Measurements from ENCODE around the gene SOWAHB.
A peak's percentile ranks its signal among the peaks of the same experiment; 100 is the strongest.

Gene SOWAHB

DNA sequence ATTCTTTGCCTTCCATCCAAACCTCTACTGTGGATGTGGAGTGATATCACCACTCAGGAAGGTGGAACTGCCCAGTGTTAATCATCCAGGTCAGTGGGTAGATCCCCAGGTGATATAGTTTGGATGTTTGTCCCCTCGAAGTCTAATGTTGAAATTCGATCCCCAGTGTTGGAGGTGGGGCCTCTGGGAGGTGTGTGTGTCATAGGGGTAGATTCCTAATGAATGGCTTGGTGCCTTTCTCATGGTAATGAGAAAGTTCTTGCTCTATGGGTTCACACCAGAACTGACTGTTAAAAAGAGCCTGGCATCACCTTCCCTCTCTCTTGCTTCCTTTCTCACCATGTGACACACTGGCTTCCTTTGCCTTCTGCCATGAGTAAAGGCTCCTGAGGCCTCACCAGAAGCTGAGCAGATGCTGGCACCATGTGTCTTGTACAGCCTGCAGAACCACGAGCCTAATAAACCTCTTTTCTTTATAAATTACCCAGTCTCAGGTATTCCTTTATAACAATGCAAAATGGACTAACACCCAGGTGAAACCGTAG, 6.8 kb upstream of the SOWAHB start:
- Mint-ChIP-seq H3K27ac (no peak overlapping the region), H3K4me3 (no peak overlapping the region), H3K36me3 (no peaks in the 10 kb centered on the region), H3K27me3 (peaks cover 5% of the 10 kb centered on the region), H3K9me3 (no peaks in the 10 kb centered on the region), H3K4me1 (no peaks in the 10 kb centered on the region)
- ATAC-seq (ENCODE audit: low read depth) (no peak), DNase-seq (ENCODE audit: low spot score in 2 of 2) (no peak)

DNA sequence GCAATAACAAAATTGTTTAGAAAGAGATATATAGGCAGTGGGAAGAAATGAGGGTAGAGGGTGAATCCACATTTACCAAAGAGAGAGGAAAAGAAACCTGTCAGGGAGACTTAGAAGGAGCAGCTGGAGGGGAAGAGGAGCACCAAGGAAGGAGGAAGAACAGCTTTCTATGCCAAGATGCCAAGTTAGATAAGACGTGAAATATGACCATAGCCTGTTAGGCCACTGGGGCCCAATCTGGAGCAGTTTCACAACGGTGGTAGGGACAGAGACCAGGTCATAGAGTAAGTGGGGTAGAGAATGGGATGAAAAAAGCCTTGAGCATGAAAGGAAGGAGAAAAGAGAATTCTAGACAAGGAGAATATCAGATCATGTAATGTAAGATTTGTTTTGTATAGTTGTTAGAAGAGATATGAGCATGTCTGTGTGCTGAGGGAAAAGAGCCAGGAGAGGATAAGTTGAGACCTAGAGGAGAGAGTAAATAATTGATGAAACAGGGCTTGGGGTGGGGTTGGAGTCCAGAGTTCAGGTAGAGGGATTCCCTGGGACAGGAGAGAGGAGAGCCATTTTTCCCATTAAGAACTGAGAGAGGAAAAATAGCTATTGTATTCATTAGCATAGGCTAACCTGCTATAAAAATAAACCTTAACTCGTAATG, 4.4 kb upstream of the SOWAHB start:
- no peak overlapping the region for H3K27ac Mint-ChIP-seq
- peaks cover 9% of the 10 kb centered on the region for H3K27me3 Mint-ChIP-seq
- H3K9me3 Mint-ChIP-seq: no peaks in the 10 kb centered on the region
- peaks cover 5% of the 10 kb centered on the region for H3K4me1 Mint-ChIP-seq
- H3K4me3 Mint-ChIP-seq: no peak overlapping the region
- no peaks in the 10 kb centered on the region for H3K36me3 Mint-ChIP-seq
- ATAC-seq (ENCODE audit: low read depth) (no peak), DNase-seq (ENCODE audit: low spot score in 2 of 2) (no peak)

- H3K36me3 Mint-ChIP-seq: no peaks in the 10 kb centered on the region
- H3K27me3 Mint-ChIP-seq: peaks cover 15% of the 10 kb centered on the region
- ATAC-seq (ENCODE audit: low read depth): no peak
- H3K27ac Mint-ChIP-seq: no peak overlapping the region
- peaks cover 5% of the 10 kb centered on the region for H3K4me1 Mint-ChIP-seq
- no peaks in the 10 kb centered on the region for H3K9me3 Mint-ChIP-seq
- H3K4me3 Mint-ChIP-seq: peak overlapping the region; percentile 12
- DNase-seq (ENCODE audit: low spot score in 2 of 2): no peak
These were observed 1.2 kb upstream of the SOWAHB start for GRCh38 chr4:76898949-76899645.

GRCh38 chr4:76898385-76898692, 395 bp upstream of the SOWAHB start:
- Mint-ChIP-seq H3K27me3 (peaks cover 15% of the 10 kb centered on the region), H3K27ac (no peak overlapping the region)
- no peak for ATAC-seq (ENCODE audit: low read depth)

GRCh38 chr4:76896614-76897535, 1.1 kb downstream of the SOWAHB start:
- ATAC-seq (ENCODE audit: low read depth): peak; percentile 59
- peaks cover 18% of the 10 kb centered on the region for H3K27me3 Mint-ChIP-seq
- H3K36me3 Mint-ChIP-seq: no peaks in the 10 kb centered on the region
- H3K9me3 Mint-ChIP-seq: no peaks in the 10 kb centered on the region
- peaks cover 5% of the 10 kb centered on the region for H3K4me1 Mint-ChIP-seq
- H3K27ac Mint-ChIP-seq: no peak overlapping the region
- H3K4me3 Mint-ChIP-seq: no peak overlapping the region
- peak in 1 of 2 donors; percentile 12 for DNase-seq (ENCODE audit: low spot score in 2 of 2)

More at GRCh38 chr4:76898385-76898692, 395 bp upstream of the SOWAHB start:
- Mint-ChIP-seq H3K9me3 (no peaks in the 10 kb centered on the region), H3K36me3 (no peaks in the 10 kb centered on the region), H3K4me1 (peaks cover 5% of the 10 kb centered on the region), H3K4me3 (peak overlapping the region; percentile 46)
- no peak for DNase-seq (ENCODE audit: low spot score in 2 of 2)

DNA sequence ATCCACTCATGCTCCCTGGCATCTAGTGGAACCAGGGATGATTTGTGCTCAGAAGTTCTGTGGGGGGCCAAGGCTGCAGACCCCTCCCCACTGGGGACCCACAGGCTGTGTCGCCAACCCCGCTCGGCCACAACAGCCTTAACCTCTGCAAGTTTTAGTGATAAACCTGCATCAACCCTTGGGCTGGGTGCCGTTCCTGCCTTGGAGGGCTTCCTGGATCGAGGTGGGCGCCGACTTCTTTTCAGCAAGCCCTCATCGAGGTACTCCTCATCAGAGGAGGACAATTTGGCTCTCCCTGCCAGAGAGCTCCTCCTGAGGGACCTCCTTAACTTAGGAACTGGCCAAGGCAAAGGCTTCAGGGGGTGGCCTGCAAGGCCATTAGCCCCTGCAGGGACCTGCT, 1.9 kb downstream of the SOWAHB start:
- peaks cover 21% of the 10 kb centered on the region for H3K27me3 Mint-ChIP-seq

DNA sequence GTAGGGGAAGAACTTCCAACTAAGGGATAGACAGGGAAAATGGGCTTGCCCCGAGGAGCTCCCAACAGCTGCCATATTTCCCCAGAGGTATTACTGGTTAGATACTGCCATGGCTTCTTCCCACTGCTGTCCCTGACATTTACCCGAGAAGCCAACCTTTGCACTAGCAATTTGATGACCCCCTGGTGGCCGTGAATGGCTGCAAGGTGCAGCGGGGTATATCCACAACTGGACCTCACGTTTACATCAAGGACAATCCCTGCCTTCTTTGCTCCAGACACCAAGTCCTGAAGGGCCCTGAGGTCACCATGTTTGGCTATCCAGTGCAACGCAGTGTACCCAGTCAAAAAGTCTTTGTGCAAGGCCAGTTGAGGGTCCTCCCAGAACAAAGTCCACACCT, 2.3 kb downstream of the SOWAHB start:
- H3K27ac Mint-ChIP-seq: no peak overlapping the region
- H3K4me1 Mint-ChIP-seq: peaks cover 5% of the 10 kb centered on the region
- H3K27me3 Mint-ChIP-seq: peaks cover 23% of the 10 kb centered on the region
- no peak for ATAC-seq (ENCODE audit: low read depth)
- no peak overlapping the region for H3K4me3 Mint-ChIP-seq
- H3K9me3 Mint-ChIP-seq: no peaks in the 10 kb centered on the region
- no peaks in the 10 kb centered on the region for H3K36me3 Mint-ChIP-seq
- DNase-seq (ENCODE audit: low spot score in 2 of 2): no peak

More for the DNA sequence above, 1.9 kb downstream of the SOWAHB start:
- ATAC-seq (ENCODE audit: low read depth) (no peak), DNase-seq (ENCODE audit: low spot score in 2 of 2) (no peak)
- Mint-ChIP-seq H3K4me1 (peaks cover 5% of the 10 kb centered on the region), H3K36me3 (no peaks in the 10 kb centered on the region), H3K4me3 (no peak overlapping the region), H3K9me3 (no peaks in the 10 kb centered on the region), H3K27ac (no peak overlapping the region)

- H3K9me3 Mint-ChIP-seq: no peaks in the 10 kb centered on the region
- no peak for ATAC-seq (ENCODE audit: low read depth)
- H3K4me1 Mint-ChIP-seq: peaks cover 5% of the 10 kb centered on the region
- DNase-seq (ENCODE audit: low spot score in 2 of 2): no peak
- peaks cover 20% of the 10 kb centered on the region for H3K27me3 Mint-ChIP-seq
- H3K4me3 Mint-ChIP-seq: no peak overlapping the region
- H3K27ac Mint-ChIP-seq: no peak overlapping the region
- no peaks in the 10 kb centered on the region for H3K36me3 Mint-ChIP-seq
These were observed 3.2 kb downstream of the SOWAHB start for GRCh38 chr4:76894537-76895255.

DNA sequence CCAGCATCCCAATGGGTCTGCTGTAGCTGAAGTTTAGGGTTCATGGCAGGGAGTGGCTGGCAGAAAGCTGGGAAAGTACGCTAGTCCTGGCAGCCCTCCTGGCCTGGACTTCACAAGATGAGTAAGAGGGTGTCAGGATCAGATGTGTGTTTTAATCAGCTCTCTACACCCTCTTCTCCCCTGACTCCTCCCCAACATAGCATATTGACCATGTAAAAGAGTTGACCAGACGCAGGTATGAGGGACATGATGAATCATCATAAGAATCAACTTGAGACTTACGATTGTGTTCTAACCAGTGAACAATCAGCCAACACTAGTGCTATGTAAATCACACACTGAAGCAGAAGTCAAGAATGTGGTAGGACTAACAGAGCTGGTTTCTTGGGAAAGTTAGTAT, 5.3 kb downstream of the SOWAHB start:
- Mint-ChIP-seq H3K27me3 (peaks cover 14% of the 10 kb centered on the region), H3K27ac (no peak overlapping the region), H3K4me3 (no peak overlapping the region), H3K4me1 (no peaks in the 10 kb centered on the region), H3K36me3 (no peaks in the 10 kb centered on the region), H3K9me3 (no peaks in the 10 kb centered on the region)
- ATAC-seq (ENCODE audit: low read depth): no peak
- DNase-seq (ENCODE audit: low spot score in 2 of 2): no peak

DNA sequence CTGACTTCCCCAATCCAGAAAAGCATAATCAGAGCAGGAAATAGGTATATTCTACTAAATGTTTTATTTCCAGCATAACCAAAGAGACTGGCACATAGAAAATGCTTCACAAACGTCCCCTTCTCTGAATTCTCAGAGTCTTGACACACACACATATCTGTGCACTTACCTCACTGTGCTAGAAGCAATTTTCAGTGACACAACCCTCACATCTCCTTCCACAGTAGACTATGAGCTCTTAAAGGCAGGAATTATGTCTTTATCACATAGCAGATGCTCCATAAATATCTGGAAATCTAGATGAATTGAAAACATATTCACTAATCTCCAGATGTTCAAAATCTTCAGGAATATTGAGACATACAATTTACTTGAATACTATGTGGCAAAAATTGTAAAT, 5.9 kb downstream of the SOWAHB start:
- ATAC-seq (ENCODE audit: low read depth): no peak
- H3K9me3 Mint-ChIP-seq: no peaks in the 10 kb centered on the region
- peaks cover 18% of the 10 kb centered on the region for H3K27me3 Mint-ChIP-seq
- H3K4me3 Mint-ChIP-seq: no peak overlapping the region
- no peaks in the 10 kb centered on the region for H3K36me3 Mint-ChIP-seq
- DNase-seq (ENCODE audit: low spot score in 2 of 2): no peak
- H3K27ac Mint-ChIP-seq: no peak overlapping the region
- H3K4me1 Mint-ChIP-seq: no peaks in the 10 kb centered on the region

- DNase-seq (ENCODE audit: low spot score in 2 of 2) (no peak), ATAC-seq (ENCODE audit: low read depth) (no peak)
- Mint-ChIP-seq H3K27ac (no peak overlapping the region), H3K4me1 (no peaks in the 10 kb centered on the region), H3K36me3 (no peaks in the 10 kb centered on the region), H3K4me3 (no peak overlapping the region), H3K9me3 (no peaks in the 10 kb centered on the region), H3K27me3 (peaks cover 10% of the 10 kb centered on the region)
These were observed 11.0 kb downstream of the SOWAHB start for GRCh38 chr4:76886848-76887441.

DNA sequence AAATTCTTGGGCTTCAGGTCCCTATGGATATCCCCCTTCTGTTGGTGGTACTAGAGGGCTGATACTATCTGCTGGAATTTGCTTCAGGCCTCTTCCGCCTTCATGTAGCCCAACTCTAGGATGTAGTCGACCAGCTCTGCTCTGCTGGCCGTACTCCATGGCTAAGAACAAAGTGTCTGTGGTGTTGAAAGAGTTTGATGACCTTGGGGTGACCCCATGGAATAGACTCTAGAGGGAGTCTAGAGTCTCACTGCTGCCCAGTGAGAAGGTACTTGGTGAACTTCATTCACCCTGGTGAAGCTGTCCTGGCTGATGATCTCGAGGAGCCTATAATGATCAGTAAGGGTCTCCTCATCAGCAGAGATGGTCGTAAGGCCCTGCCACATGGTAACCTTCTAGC, 11.7 kb downstream of the SOWAHB start:
- no peak for DNase-seq (ENCODE audit: low spot score in 2 of 2)
- H3K36me3 Mint-ChIP-seq: no peaks in the 10 kb centered on the region
- H3K27ac Mint-ChIP-seq: no peak overlapping the region
- ATAC-seq (ENCODE audit: low read depth): no peak
- H3K4me1 Mint-ChIP-seq: no peaks in the 10 kb centered on the region
- H3K4me3 Mint-ChIP-seq: no peak overlapping the region
- no peaks in the 10 kb centered on the region for H3K9me3 Mint-ChIP-seq
- H3K27me3 Mint-ChIP-seq: peaks cover 8% of the 10 kb centered on the region

DNA sequence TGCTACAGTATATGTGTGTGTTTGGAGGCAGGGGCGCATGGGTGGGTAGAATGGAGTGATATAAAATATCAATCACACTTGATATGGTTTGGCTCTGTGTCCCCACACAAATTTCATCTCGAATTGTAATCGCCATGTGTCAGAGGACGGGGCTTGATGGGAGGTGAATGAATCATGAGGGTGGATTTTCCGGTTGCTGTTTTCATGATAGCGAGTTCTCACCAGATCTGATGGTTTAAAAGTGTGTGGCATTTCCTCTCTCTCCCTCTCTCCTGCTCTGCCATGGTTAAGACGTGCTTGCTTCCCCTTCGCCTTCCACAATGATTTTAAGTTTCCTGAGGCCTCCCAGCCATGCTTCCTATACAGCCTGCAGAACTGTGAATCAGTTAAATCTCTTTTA, 14.8 kb downstream of the SOWAHB start:
- DNase-seq (ENCODE audit: low spot score in 2 of 2): no peak
- H3K27ac Mint-ChIP-seq: no peak overlapping the region
- H3K36me3 Mint-ChIP-seq: no peaks in the 10 kb centered on the region
- no peaks in the 10 kb centered on the region for H3K4me1 Mint-ChIP-seq
- H3K27me3 Mint-ChIP-seq: peaks cover 10% of the 10 kb centered on the region
- no peaks in the 10 kb centered on the region for H3K9me3 Mint-ChIP-seq
- ATAC-seq (ENCODE audit: low read depth): no peak
- no peak overlapping the region for H3K4me3 Mint-ChIP-seq
